ENCODE measurements around the gene TRIM42. TPM values are rescaled to one million over a fixed set of nuclear protein-coding genes. Genes with fewer than 3 reads are reported as not detected.

Gene TRIM42
- polyA plus RNA-seq, 1 donor from 2014 or later, result not detected

DNA sequence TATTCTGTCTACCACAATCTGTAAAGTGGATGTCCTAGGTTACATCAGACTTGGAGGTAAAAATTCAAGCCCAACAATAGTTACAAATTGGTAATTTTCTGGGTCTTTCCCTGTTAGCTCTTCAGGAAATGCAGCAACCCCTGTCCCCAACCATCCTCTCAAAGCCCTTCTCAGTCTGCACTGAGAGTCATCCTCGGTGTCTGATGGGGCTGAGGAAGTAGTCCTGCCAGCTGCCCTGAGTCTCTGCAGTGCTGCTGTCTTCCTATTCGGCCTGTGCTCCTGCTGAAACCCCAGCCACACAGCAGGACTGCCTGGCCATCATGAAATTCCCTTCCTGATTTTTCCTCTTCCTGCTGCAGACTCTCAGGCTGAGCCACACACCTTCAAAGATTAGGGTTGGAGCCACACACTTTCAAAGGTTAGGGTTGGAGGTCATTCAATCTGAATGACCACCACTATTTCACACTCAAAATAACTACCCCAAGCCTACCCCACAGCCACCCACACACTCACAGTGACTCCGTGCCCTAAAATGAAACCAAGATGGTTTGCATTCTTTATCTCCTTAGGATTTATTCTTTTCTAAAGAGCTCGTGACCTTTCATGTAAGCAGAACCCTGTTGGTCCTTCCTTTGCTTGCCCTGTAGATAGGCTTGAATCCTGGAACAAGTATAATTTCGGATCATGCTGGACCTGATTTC lies 17.6 kb downstream of the TRIM42 start:
- H2AFZ ChIP-seq (ENCODE audit: low read depth, low read length), result no peak overlapping the region
- no peak overlapping the region for H3K4me2 ChIP-seq (ENCODE audit: low read length)
- H3K9me3 ChIP-seq (ENCODE audit: low read length), result no peaks in the 10 kb centered on the region

DNA sequence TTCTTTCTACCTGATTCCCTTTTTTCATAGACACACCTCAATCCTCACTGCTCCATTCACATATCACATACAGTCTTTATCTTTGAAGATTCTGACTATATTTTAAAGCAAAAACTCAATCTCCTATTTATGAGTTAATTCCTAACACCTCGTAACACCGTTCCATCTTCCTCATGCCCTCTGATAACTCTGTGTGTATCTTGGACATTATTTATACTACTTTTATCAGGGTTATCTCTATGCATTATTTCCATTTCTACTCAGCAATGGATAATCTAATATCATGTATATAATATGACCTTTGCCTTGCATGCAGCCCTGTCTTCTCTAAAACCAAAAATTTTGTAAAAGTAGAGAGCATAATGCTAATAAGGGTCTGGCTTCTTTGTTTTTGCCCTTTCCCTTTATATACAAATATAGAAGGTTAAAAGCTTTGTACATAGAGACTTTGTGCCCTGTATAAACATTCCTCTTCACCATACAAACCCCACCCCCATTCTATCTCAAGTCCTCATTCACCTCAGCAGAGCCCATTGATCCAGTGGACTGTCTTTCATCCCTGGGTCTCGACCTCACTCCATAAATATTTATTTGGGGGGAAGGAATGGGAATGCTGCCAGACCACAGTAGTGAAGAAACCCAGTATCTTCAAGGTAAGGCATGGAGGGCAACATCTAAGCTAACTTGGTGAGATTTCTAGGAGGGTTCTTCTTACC lies 21.8 kb downstream of the TRIM42 start:
- Histone ChIP-seq H3K36me3 (ENCODE audit: insufficient read depth, low read length) (no peaks in the 10 kb centered on the region), H4K20me1 (ENCODE audit: insufficient read depth) (no peaks in the 10 kb centered on the region), H3K9me3 (ENCODE audit: low read length) (no peaks in the 10 kb centered on the region), H3K27me3 (ENCODE audit: insufficient read depth, low read depth, low read length) (no peaks in the 10 kb centered on the region), H3K4me2 (ENCODE audit: low read length) (no peak overlapping the region), H2AFZ (ENCODE audit: low read depth, low read length) (no peak overlapping the region), H3K27ac (ENCODE audit: low read length) (no peak overlapping the region), H3K4me3 (ENCODE audit: low read length) (no peak overlapping the region), H3K9ac (ENCODE audit: low read length) (no peak overlapping the region), H3K79me2 (replicated peaks; ENCODE audit: insufficient read depth, low read length) (no peaks in the 10 kb centered on the region), H3F3A (ENCODE audit: insufficient read depth, low read length, poor library complexity, severe bottlenecking) (no peaks in the 10 kb centered on the region), H3K9me2 (ENCODE audit: insufficient read depth, low read length) (no peaks in the 10 kb centered on the region)
- TF ChIP-seq POLR2AphosphoS5 (IDR thresholded peaks at IDR 0.05) (no peak), EP300 (conservative IDR thresholded peaks at IDR 0.05; ENCODE audit: poor library complexity, severe bottlenecking) (no peak), RAD21 (conservative IDR thresholded peaks at IDR 0.05) (no peak), EZH2 (IDR thresholded peaks at IDR 0.05; ENCODE audit: borderline replicate concordance, insufficient read depth, low read length, poor library complexity, severe bottlenecking) (no peak)
- TF ChIP-seq, protein P1, sequence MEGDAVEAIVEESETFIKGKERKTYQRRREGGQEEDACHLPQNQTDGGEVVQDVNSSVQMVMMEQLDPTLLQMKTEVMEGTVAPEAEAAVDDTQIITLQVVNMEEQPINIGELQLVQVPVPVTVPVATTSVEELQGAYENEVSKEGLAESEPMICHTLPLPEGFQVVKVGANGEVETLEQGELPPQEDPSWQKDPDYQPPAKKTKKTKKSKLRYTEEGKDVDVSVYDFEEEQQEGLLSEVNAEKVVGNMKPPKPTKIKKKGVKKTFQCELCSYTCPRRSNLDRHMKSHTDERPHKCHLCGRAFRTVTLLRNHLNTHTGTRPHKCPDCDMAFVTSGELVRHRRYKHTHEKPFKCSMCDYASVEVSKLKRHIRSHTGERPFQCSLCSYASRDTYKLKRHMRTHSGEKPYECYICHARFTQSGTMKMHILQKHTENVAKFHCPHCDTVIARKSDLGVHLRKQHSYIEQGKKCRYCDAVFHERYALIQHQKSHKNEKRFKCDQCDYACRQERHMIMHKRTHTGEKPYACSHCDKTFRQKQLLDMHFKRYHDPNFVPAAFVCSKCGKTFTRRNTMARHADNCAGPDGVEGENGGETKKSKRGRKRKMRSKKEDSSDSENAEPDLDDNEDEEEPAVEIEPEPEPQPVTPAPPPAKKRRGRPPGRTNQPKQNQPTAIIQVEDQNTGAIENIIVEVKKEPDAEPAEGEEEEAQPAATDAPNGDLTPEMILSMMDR (IDR thresholded peaks at IDR 0.05; ENCODE audit: poor library complexity, severe bottlenecking), result no peak
- TF ChIP-seq, protein P2, sequence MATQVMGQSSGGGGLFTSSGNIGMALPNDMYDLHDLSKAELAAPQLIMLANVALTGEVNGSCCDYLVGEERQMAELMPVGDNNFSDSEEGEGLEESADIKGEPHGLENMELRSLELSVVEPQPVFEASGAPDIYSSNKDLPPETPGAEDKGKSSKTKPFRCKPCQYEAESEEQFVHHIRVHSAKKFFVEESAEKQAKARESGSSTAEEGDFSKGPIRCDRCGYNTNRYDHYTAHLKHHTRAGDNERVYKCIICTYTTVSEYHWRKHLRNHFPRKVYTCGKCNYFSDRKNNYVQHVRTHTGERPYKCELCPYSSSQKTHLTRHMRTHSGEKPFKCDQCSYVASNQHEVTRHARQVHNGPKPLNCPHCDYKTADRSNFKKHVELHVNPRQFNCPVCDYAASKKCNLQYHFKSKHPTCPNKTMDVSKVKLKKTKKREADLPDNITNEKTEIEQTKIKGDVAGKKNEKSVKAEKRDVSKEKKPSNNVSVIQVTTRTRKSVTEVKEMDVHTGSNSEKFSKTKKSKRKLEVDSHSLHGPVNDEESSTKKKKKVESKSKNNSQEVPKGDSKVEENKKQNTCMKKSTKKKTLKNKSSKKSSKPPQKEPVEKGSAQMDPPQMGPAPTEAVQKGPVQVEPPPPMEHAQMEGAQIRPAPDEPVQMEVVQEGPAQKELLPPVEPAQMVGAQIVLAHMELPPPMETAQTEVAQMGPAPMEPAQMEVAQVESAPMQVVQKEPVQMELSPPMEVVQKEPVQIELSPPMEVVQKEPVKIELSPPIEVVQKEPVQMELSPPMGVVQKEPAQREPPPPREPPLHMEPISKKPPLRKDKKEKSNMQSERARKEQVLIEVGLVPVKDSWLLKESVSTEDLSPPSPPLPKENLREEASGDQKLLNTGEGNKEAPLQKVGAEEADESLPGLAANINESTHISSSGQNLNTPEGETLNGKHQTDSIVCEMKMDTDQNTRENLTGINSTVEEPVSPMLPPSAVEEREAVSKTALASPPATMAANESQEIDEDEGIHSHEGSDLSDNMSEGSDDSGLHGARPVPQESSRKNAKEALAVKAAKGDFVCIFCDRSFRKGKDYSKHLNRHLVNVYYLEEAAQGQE (IDR thresholded peaks at IDR 0.05; ENCODE audit: borderline replicate concordance), result no peak

More for the DNA sequence above, 17.6 kb downstream of the TRIM42 start:
- Histone ChIP-seq H3F3A (ENCODE audit: insufficient read depth, low read length, poor library complexity, severe bottlenecking) (no peaks in the 10 kb centered on the region), H3K9ac (ENCODE audit: low read length) (no peak overlapping the region), H3K27ac (ENCODE audit: low read length) (no peak overlapping the region), H3K4me3 (ENCODE audit: low read length) (no peak overlapping the region), H3K27me3 (ENCODE audit: insufficient read depth, low read depth, low read length) (no peaks in the 10 kb centered on the region), H3K36me3 (ENCODE audit: insufficient read depth, low read length) (no peaks in the 10 kb centered on the region), H3K79me2 (replicated peaks; ENCODE audit: insufficient read depth, low read length) (no peaks in the 10 kb centered on the region), H4K20me1 (ENCODE audit: insufficient read depth) (no peaks in the 10 kb centered on the region), H3K9me2 (ENCODE audit: insufficient read depth, low read length) (no peaks in the 10 kb centered on the region)
- TF ChIP-seq EZH2 (IDR thresholded peaks at IDR 0.05; ENCODE audit: borderline replicate concordance, insufficient read depth, low read length, poor library complexity, severe bottlenecking) (no peak), TAF1 (IDR thresholded peaks at IDR 0.05; ENCODE audit: low read depth) (no peak), SMC3 (conservative IDR thresholded peaks at IDR 0.05; ENCODE audit: poor library complexity) (no peak), EP300 (conservative IDR thresholded peaks at IDR 0.05; ENCODE audit: poor library complexity, severe bottlenecking) (no peak), POLR2AphosphoS5 (IDR thresholded peaks at IDR 0.05) (no peak), MXI1 (conservative IDR thresholded peaks at IDR 0.05; ENCODE audit: poor library complexity, severe bottlenecking) (no peak), RAD21 (conservative IDR thresholded peaks at IDR 0.05) (no peak)
- TF ChIP-seq, protein P2 (IDR thresholded peaks at IDR 0.05; ENCODE audit: borderline replicate concordance), result no peak
- TF ChIP-seq, protein P1 (IDR thresholded peaks at IDR 0.05; ENCODE audit: poor library complexity, severe bottlenecking), result no peak

All from neural cell (in vitro differentiated cells).